ENCODE measurements around the gene ZIC5.
"Not testable (repeated sequence)": the region's sequence is repeated elsewhere in the genome, so short reads cannot be mapped to it uniquely, and the experiment has no call there.

ZIC5 gene

DNA sequence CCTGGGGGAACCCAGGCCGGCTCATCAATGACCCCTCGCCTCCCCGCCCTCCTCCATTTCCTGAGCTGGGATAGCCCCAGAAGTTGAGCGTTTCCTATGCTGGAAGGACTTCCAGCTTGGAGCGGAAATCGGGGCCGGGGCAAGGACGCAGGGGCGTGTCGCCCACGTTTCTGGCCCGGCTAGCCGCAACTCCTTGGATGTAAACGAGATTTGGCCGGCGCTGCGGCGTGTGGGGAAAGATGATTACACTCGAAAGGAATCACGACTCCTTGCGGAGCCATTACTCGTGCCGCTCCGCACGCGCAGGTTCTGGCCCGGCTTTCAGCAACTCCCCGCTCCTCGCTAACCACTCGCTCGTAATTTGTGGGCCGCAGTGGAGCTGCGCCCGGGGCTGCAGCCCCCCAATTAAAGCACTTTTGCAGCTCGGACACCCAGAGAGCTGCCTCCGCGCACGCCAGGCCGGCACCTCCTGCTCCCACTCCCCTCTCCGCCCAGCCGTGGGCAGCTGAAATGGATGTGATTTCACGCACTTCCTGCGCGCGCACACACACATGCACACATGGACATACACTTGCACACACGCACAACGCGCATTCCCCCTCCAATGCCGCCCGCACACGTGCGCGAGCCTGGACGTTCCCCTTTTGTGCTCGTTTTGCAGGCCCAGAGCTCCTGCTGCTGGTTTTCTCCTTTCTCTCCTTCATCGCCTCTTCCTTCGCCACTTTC lies 15.7 kb downstream of the ZIC5 start:
- H2BK5ac ChIP-seq (ENCODE audit: low read length) = peak overlapping the region; percentile 91
- peak overlapping the region; percentile 53 for H2AK5ac ChIP-seq (ENCODE audit: low read depth, low read length)
- peak overlapping the region; percentile 94 for H3K18ac ChIP-seq (ENCODE audit: low read length)
- no CpG with 5 or more reads among the region's 57 CpGs for WGBS, 2 donors (ENCODE audit: extremely low coverage in 2 of 2, insufficient read length in 2 of 2, insufficient replicate concordance in 1 of 2)
- peak overlapping the region; percentile 95 for H3K4me2 ChIP-seq (ENCODE audit: insufficient read depth, low read length, poor library complexity, severe bottlenecking)
- H2BK12ac ChIP-seq (ENCODE audit: low read length) = peak overlapping the region; percentile 99
- H4K8ac ChIP-seq (ENCODE audit: low read depth, low read length) = no peak overlapping the region
- H3K9me3 ChIP-seq (replicated peaks in 1 of 2; ENCODE audit: control insufficient read depth in 2 of 2, insufficient read depth in 1 of 2, low read depth in 1 of 2, low read length in 2 of 2) = no peaks in the 10 kb centered on the region
- no peak overlapping the region for H3K27ac ChIP-seq (replicated peaks; ENCODE audit: low read length)
- H3K4ac ChIP-seq (ENCODE audit: low read length) = peak overlapping the region; percentile 99
- peak overlapping the region; percentile 83 for H3K23ac ChIP-seq (ENCODE audit: low read depth, low read length, poor library complexity)
- H3K79me1 ChIP-seq (ENCODE audit: low read depth, low read length) = peaks cover 2% of the 10 kb centered on the region
- no peak for DNase-seq (ENCODE audit: low spot score)
- no peaks in the 10 kb centered on the region for H3K36me3 ChIP-seq (replicated peaks in 1 of 2; ENCODE audit: control insufficient read depth in 2 of 2, insufficient read depth in 2 of 2, low read length in 2 of 2)
- peak overlapping the region; percentile 88 for H3K9ac ChIP-seq (ENCODE audit: low read depth, low read length, poor library complexity)
- peak overlapping the region; percentile 97 for H2BK120ac ChIP-seq (ENCODE audit: low read depth, low read length)
- H2BK15ac ChIP-seq (ENCODE audit: low read length) = peak overlapping the region; percentile 99
- H3K4me1 ChIP-seq (ENCODE audit: control insufficient read depth in 2 of 2, insufficient read depth in 1 of 2, low read depth in 1 of 2, low read length in 2 of 2) = peaks cover 22 to 24% of the 10 kb centered on the region in 2 donors
- peaks cover 0 to 9% (median 0%) of the 10 kb centered on the region in 3 experiments for H3K27me3 ChIP-seq (ENCODE audit: control insufficient read depth in 3 of 3, insufficient read depth in 3 of 3, low read depth in 1 of 3, low read length in 3 of 3)
- peak overlapping the region; percentile 75 for H3K14ac ChIP-seq (ENCODE audit: low read length)
- H4K91ac ChIP-seq (ENCODE audit: low read depth, low read length, poor library complexity) = peak overlapping the region; percentile 99
- peak overlapping the region; percentile 66 to 76 for H3K4me3 ChIP-seq (ENCODE audit: low read length in 2 of 2)
- peak overlapping the region; percentile 79 for H2AFZ ChIP-seq (ENCODE audit: low read length)

DNA sequence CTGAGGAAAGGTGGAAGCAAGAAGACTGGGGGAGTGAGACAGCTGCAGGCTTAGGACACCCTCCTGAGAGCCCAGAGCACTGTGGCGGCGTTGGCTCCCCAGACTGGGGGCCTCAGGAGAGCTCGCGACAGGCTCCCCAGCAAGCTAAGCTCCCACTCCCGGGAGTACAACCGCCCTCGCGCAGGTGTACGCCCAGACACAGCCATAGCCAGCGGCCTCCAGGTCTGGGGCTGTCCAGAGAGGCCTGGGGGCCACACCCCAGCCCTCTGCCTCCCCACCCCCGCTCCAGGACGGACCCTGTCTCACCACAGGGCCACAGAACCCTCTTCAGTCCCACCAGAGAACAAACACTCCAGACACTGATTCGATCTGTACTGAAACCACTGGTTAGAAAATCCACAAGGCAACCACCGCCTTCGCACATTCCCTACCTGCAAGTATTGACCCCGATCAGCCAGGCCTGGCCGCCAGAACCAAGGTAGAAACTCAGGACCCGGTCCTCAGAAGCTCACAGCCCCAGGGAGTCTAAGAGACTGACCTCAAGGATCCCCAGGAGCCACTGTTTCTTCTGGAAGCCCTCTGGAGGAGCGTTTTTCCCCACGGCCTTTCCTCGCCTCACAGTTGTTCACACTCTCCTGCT lies 16.3 kb downstream of the ZIC5 start:
- Histone ChIP-seq H3K4me2 (ENCODE audit: insufficient read depth, low read length, poor library complexity, severe bottlenecking) (no peak overlapping the region), H3K4ac (ENCODE audit: low read length) (no peak overlapping the region), H2AK5ac (ENCODE audit: low read depth, low read length) (peak overlapping the region; percentile 60), H3K18ac (ENCODE audit: low read length) (peak overlapping the region; percentile 94), H3K9me3 (replicated peaks in 1 of 2; ENCODE audit: control insufficient read depth in 2 of 2, insufficient read depth in 1 of 2, low read depth in 1 of 2, low read length in 2 of 2) (no peaks in the 10 kb centered on the region), H2BK12ac (ENCODE audit: low read length) (peak overlapping the region; percentile 99), H3K36me3 (replicated peaks in 1 of 2; ENCODE audit: control insufficient read depth in 2 of 2, insufficient read depth in 2 of 2, low read length in 2 of 2) (no peaks in the 10 kb centered on the region), H3K4me3 (ENCODE audit: low read length in 2 of 2) (peak overlapping the region in 1 of 2 donors; percentile 66), H2BK15ac (ENCODE audit: low read length) (peak overlapping the region; percentile 99), H3K23ac (ENCODE audit: low read depth, low read length, poor library complexity) (peak overlapping the region; percentile 83), H3K14ac (ENCODE audit: low read length) (no peak overlapping the region), H4K8ac (ENCODE audit: low read depth, low read length) (no peak overlapping the region), H2BK120ac (ENCODE audit: low read depth, low read length) (no peak overlapping the region), H2BK5ac (ENCODE audit: low read length) (peak overlapping the region; percentile 91), H3K4me1 (ENCODE audit: control insufficient read depth in 2 of 2, insufficient read depth in 1 of 2, low read depth in 1 of 2, low read length in 2 of 2) (peaks cover 18 to 28% of the 10 kb centered on the region in 2 donors), H4K91ac (ENCODE audit: low read depth, low read length, poor library complexity) (peak overlapping the region; percentile 34), H3K27ac (replicated peaks; ENCODE audit: low read length) (no peak overlapping the region), H3K79me1 (ENCODE audit: low read depth, low read length) (peaks cover 2% of the 10 kb centered on the region), H3K9ac (ENCODE audit: low read depth, low read length, poor library complexity) (no peak overlapping the region), H3K27me3 (ENCODE audit: control insufficient read depth in 3 of 3, insufficient read depth in 3 of 3, low read depth in 1 of 3, low read length in 3 of 3) (peaks cover 0 to 9% (median 0%) of the 10 kb centered on the region in 3 experiments), H2AFZ (ENCODE audit: low read length) (peak overlapping the region; percentile 79)
- WGBS, 2 donors (ENCODE audit: extremely low coverage in 2 of 2, insufficient read length in 2 of 2, insufficient replicate concordance in 1 of 2) = no CpG with 5 or more reads among the region's 21 CpGs
- DNase-seq (ENCODE audit: low spot score) = no peak

DNA sequence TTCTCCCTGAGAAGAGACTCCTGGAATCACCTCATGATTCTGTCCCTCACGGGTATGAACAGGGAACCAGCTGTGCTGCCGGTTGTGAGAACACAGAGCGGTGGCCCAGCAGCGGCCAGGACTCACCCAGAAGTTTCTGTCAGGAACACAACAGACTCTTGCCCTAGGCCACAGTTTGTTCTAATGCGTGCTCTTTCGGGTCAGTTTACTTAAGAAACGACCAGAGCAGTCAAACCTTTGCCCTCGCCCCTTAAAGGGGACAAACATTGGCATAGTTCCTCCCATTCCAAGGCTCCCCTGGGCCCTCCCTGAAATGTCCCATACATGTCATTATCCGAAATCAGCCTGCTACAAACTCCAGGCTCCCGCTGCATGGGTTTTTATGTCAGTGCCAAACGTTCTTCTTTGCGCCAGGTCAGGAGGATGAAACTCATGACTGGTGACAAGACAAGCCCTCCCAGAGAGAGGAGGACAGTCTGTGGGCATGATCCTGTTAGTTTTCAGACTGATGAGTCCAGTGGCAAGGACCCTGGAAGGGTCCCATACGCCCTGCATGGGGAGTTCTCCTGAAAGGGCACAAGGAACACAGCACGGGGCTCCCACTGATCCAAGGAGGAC lies 18.3 kb downstream of the ZIC5 start:
- H2BK12ac ChIP-seq (ENCODE audit: low read length) = no peak overlapping the region

DNA sequence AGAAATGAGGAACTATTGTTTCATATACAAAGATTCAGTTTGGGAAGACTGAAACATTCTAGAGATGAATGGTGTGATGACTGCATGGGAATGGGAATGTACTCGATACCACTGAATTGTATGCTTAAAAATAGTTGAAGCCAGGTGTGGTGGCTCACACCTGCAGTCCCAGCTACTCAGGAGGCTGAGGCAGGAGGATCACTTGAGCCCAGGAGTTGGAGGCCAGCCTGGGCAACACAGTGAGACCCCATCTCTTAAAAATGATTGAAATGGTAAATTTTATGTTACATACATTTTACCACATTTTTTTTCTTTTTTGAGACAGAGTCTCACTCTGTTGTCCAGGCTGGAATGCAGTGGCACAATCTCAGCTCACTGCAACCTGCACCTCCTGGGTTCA lies 19.9 kb downstream of the ZIC5 start:
- not testable (repeated sequence) for H3K4ac ChIP-seq (ENCODE audit: low read length); H3K27me3 ChIP-seq (ENCODE audit: control insufficient read depth in 3 of 3, insufficient read depth in 3 of 3, low read depth in 1 of 3, low read length in 3 of 3); H4K8ac ChIP-seq (ENCODE audit: low read depth, low read length); H3K27ac ChIP-seq (replicated peaks; ENCODE audit: low read length); H2AFZ ChIP-seq (ENCODE audit: low read length); H3K79me1 ChIP-seq (ENCODE audit: low read depth, low read length); DNase-seq (ENCODE audit: low spot score); H3K23ac ChIP-seq (ENCODE audit: low read depth, low read length, poor library complexity); H3K4me3 ChIP-seq (ENCODE audit: low read length in 2 of 2); H3K14ac ChIP-seq (ENCODE audit: low read length); H3K36me3 ChIP-seq (replicated peaks in 1 of 2; ENCODE audit: control insufficient read depth in 2 of 2, insufficient read depth in 2 of 2, low read length in 2 of 2); H3K9ac ChIP-seq (ENCODE audit: low read depth, low read length, poor library complexity); H2BK12ac ChIP-seq (ENCODE audit: low read length); H4K91ac ChIP-seq (ENCODE audit: low read depth, low read length, poor library complexity); H2BK15ac ChIP-seq (ENCODE audit: low read length); H3K4me2 ChIP-seq (ENCODE audit: insufficient read depth, low read length, poor library complexity, severe bottlenecking); H2BK5ac ChIP-seq (ENCODE audit: low read length); H3K9me3 ChIP-seq (replicated peaks in 1 of 2; ENCODE audit: control insufficient read depth in 2 of 2, insufficient read depth in 1 of 2, low read depth in 1 of 2, low read length in 2 of 2); H2AK5ac ChIP-seq (ENCODE audit: low read depth, low read length); H2BK120ac ChIP-seq (ENCODE audit: low read depth, low read length); H3K18ac ChIP-seq (ENCODE audit: low read length)
- peaks cover 13 to 21% of the 10 kb centered on the region in 2 donors for H3K4me1 ChIP-seq (ENCODE audit: control insufficient read depth in 2 of 2, insufficient read depth in 1 of 2, low read depth in 1 of 2, low read length in 2 of 2)
- WGBS, 2 donors (ENCODE audit: extremely low coverage in 2 of 2, insufficient read length in 2 of 2, insufficient replicate concordance in 1 of 2) = no CpG with 5 or more reads among the region's 1 CpG

More for the DNA sequence above, 18.3 kb downstream of the ZIC5 start:
- Histone ChIP-seq H3K9me3 (replicated peaks in 1 of 2; ENCODE audit: control insufficient read depth in 2 of 2, insufficient read depth in 1 of 2, low read depth in 1 of 2, low read length in 2 of 2) (no peaks in the 10 kb centered on the region), H4K91ac (ENCODE audit: low read depth, low read length, poor library complexity) (no peak overlapping the region), H3K4ac (ENCODE audit: low read length) (peak overlapping the region; percentile 8), H2BK15ac (ENCODE audit: low read length) (no peak overlapping the region), H3K9ac (ENCODE audit: low read depth, low read length, poor library complexity) (no peak overlapping the region), H3K36me3 (replicated peaks in 1 of 2; ENCODE audit: control insufficient read depth in 2 of 2, insufficient read depth in 2 of 2, low read length in 2 of 2) (no peaks in the 10 kb centered on the region), H2BK120ac (ENCODE audit: low read depth, low read length) (no peak overlapping the region), H3K4me2 (ENCODE audit: insufficient read depth, low read length, poor library complexity, severe bottlenecking) (no peak overlapping the region), H2AFZ (ENCODE audit: low read length) (no peak overlapping the region), H2AK5ac (ENCODE audit: low read depth, low read length) (peak overlapping the region; percentile 68), H3K27ac (replicated peaks; ENCODE audit: low read length) (no peak overlapping the region), H3K27me3 (ENCODE audit: control insufficient read depth in 3 of 3, insufficient read depth in 3 of 3, low read depth in 1 of 3, low read length in 3 of 3) (peaks cover 0 to 9% (median 0%) of the 10 kb centered on the region in 3 experiments), H3K18ac (ENCODE audit: low read length) (peak overlapping the region; percentile 66), H3K14ac (ENCODE audit: low read length) (no peak overlapping the region), H2BK5ac (ENCODE audit: low read length) (no peak overlapping the region), H4K8ac (ENCODE audit: low read depth, low read length) (no peak overlapping the region), H3K4me3 (ENCODE audit: low read length in 2 of 2) (no peak overlapping the region), H3K23ac (ENCODE audit: low read depth, low read length, poor library complexity) (no peak overlapping the region), H3K4me1 (ENCODE audit: control insufficient read depth in 2 of 2, insufficient read depth in 1 of 2, low read depth in 1 of 2, low read length in 2 of 2) (peaks cover 22 to 31% of the 10 kb centered on the region in 2 donors), H3K79me1 (ENCODE audit: low read depth, low read length) (peaks cover 2% of the 10 kb centered on the region)
- no peak for DNase-seq (ENCODE audit: low spot score)
- WGBS, 2 donors (ENCODE audit: extremely low coverage in 2 of 2, insufficient read length in 2 of 2, insufficient replicate concordance in 1 of 2) = no CpG with 5 or more reads among the region's 14 CpGs

Measured in neuronal stem cell (in vitro differentiated cells).